WTC11 (cell line): Measurements from ENCODE around the gene PCBP3.

Source experiments
- CREM ChIP-seq: sonication (generic); formaldehyde crosslinking; IDR thresholded peaks from 2 replicates; pipeline ENCODE4 v1.8.1; 2022; ENCODE audit warnings: mild to moderate bottlenecking, missing genetic modification reagents, moderate library complexity
- CTCF ChIP-seq: fragments of 200-600 bp; IDR thresholded peaks from 2 replicates; pipeline ENCODE4 v1.8.0; 2022; ENCODE audit warnings: antibody characterized with exemption
- GRHL2 ChIP-seq: fragments of 250-450 bp; sonication (Bioruptor Pico); IDR thresholded peaks from 2 replicates; pipeline ENCODE4 v1.8.0; 2022; ENCODE audit warnings: mild to moderate bottlenecking, moderate library complexity; ENCODE audit not compliant: insufficient replicate concordance, severe bottlenecking
- IRF2 ChIP-seq: sonication (generic); formaldehyde crosslinking; IDR thresholded peaks from 2 replicates; pipeline ENCODE4 v1.8.0; 2022; ENCODE audit warnings: low read depth, missing genetic modification reagents, borderline replicate concordance
- NFE2L1 ChIP-seq: sonication (generic); formaldehyde crosslinking; IDR thresholded peaks from 2 replicates; pipeline ENCODE4 v1.8.1; 2023; ENCODE audit warnings: missing genetic modification reagents
- TEAD4 ChIP-seq: sonication (generic); formaldehyde crosslinking; IDR thresholded peaks from 2 replicates; pipeline ENCODE4 v1.8.0; 2022; ENCODE audit warnings: mild to moderate bottlenecking, missing genetic modification reagents
- TF ChIP-seq, protein P1 (sequence below): sonication (generic); formaldehyde crosslinking; IDR thresholded peaks from 2 replicates; pipeline ENCODE4 v1.8.1; 2023; ENCODE audit warnings: mild to moderate bottlenecking, moderate library complexity, missing genetic modification reagents
- TF ChIP-seq, protein P2 (sequence below): sonication (generic); formaldehyde crosslinking; IDR thresholded peaks from 2 replicates; pipeline ENCODE4 v1.8.1; 2023; ENCODE audit warnings: mild to moderate bottlenecking, missing genetic modification reagents, borderline replicate concordance

- TF ChIP-seq CTCF (no peak), IRF2 (CRISPR knock-in tag) (no peak), CREM (CRISPR knock-in tag) (no peak), NFE2L1 (no peak), GRHL2 (CRISPR knock-in tag) (no peak), TEAD4 (no peak)
- TF ChIP-seq, protein P1, sequence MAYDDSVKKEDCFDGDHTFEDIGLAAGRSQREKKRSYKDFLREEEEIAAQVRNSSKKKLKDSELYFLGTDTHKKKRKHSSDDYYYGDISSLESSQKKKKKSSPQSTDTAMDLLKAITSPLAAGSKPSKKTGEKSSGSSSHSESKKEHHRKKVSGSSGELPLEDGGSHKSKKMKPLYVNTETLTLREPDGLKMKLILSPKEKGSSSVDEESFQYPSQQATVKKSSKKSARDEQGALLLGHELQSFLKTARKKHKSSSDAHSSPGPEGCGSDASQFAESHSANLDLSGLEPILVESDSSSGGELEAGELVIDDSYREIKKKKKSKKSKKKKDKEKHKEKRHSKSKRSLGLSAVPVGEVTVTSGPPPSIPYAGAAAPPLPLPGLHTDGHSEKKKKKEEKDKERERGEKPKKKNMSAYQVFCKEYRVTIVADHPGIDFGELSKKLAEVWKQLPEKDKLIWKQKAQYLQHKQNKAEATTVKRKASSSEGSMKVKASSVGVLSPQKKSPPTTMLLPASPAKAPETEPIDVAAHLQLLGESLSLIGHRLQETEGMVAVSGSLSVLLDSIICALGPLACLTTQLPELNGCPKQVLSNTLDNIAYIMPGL (CRISPR knock-in tag): no peak
- TF ChIP-seq, protein P2, sequence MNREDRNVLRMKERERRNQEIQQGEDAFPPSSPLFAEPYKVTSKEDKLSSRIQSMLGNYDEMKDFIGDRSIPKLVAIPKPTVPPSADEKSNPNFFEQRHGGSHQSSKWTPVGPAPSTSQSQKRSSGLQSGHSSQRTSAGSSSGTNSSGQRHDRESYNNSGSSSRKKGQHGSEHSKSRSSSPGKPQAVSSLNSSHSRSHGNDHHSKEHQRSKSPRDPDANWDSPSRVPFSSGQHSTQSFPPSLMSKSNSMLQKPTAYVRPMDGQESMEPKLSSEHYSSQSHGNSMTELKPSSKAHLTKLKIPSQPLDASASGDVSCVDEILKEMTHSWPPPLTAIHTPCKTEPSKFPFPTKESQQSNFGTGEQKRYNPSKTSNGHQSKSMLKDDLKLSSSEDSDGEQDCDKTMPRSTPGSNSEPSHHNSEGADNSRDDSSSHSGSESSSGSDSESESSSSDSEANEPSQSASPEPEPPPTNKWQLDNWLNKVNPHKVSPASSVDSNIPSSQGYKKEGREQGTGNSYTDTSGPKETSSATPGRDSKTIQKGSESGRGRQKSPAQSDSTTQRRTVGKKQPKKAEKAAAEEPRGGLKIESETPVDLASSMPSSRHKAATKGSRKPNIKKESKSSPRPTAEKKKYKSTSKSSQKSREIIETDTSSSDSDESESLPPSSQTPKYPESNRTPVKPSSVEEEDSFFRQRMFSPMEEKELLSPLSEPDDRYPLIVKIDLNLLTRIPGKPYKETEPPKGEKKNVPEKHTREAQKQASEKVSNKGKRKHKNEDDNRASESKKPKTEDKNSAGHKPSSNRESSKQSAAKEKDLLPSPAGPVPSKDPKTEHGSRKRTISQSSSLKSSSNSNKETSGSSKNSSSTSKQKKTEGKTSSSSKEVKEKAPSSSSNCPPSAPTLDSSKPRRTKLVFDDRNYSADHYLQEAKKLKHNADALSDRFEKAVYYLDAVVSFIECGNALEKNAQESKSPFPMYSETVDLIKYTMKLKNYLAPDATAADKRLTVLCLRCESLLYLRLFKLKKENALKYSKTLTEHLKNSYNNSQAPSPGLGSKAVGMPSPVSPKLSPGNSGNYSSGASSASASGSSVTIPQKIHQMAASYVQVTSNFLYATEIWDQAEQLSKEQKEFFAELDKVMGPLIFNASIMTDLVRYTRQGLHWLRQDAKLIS: no peak
These were observed 226.9 kb downstream of the PCBP3 start for GRCh38 chr21:45870421-45870820.
